ENCODE data around the gene CAMK2G.
A peak's percentile ranks its signal among the peaks of the same experiment; 100 is the strongest.
"Not testable (repeated sequence)": the region's sequence is repeated elsewhere in the genome, so short reads cannot be mapped to it uniquely, and the experiment has no call there.

CAMK2G gene

GRCh38 chr10:73874267-73875138, at the start of gene CAMK2G:
CAMK2G (minus strand) TSS chr10:73874555; CDS start chr10:73874461, 94 bp downstream.
- DNase-seq (ENCODE audit: low read depth) = peak; percentile 75

- DNase-seq (ENCODE audit: low read depth) = no peak
Measured at GRCh38 chr10:73922864-73923133, 48.4 kb upstream of the CAMK2G start.

DNA sequence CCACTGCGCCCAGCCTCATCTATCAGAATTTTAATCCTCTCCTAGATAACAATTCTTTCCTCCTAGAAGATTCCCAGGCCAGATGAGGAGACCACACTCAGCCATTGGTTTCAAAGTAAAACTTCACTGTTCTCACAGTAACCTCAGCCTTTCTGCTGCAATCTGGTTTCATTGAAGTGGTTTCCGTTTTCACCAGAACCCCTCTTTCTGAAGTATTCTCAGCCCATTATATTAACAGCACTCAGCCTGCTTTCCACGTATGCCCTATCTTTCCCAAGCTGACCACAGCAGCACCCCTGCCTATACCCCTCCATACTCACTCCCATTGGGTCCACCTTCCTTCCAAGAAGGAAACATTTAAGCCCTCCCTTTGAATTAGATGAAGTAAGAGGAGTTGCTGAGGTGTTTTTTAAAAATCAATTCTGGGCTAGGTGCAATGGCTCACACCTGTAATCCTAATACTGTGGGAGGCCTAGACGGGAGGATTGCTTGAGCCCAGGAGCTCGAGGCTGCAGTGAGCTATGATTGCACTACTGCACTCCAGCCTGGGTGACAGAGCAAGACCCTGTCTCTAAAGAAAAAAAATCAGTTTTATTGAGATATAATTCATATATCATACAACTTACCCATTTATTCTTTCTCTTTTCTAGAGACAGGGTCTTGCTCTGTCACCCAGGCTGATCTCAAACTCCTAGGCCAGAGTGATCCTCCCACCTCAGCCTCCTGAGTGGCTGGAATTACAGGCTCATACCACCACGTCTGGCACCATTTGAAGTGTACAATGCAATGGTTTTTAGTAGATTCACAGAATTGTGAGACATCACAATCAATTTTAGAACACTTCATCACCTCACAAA, 47.9 kb upstream of the CAMK2G start:
- no peak for DNase-seq (ENCODE audit: low read depth)

DNA sequence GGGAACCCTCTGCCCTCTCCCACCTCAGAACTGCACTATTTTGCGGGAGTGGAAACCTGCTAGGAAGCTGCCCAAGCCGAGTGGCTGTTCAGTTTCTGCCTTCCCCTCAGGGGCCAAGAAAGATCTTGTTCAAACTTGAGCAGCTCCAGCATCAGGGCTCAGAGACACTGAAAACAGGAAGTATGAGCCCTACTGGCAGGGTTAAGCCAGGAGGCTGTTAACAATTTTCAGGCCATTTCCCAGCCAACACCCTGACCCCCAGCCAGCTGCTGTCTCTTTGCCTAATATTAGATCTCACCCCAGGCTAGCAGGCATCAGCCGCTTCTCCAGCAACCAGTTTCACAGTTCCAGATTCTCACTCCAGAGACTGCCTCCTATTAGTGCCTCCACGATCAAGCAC, 45.7 kb upstream of the CAMK2G start:
- DNase-seq (ENCODE audit: low read depth) = no peak

DNA sequence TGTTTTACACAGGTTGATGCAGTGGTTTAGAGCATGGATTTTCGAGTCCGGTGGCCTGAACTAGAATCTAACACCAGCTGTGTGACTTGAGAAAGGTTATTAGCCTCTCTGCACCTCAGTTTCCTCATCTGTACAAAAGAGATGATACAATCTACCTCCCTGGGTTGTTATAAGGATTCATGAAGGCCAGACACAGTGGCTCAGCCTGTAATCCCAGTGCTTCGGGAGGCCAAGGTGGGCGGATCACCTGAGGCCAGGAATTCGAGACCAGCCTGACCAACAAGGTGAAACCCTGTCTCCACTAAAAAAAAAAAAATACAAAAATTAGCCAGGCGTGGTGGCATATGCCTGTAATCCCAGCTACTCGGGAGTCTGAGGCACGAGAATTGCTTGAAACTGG, 45.1 kb upstream of the CAMK2G start:
- not testable (repeated sequence) for DNase-seq (ENCODE audit: low read depth)

DNA sequence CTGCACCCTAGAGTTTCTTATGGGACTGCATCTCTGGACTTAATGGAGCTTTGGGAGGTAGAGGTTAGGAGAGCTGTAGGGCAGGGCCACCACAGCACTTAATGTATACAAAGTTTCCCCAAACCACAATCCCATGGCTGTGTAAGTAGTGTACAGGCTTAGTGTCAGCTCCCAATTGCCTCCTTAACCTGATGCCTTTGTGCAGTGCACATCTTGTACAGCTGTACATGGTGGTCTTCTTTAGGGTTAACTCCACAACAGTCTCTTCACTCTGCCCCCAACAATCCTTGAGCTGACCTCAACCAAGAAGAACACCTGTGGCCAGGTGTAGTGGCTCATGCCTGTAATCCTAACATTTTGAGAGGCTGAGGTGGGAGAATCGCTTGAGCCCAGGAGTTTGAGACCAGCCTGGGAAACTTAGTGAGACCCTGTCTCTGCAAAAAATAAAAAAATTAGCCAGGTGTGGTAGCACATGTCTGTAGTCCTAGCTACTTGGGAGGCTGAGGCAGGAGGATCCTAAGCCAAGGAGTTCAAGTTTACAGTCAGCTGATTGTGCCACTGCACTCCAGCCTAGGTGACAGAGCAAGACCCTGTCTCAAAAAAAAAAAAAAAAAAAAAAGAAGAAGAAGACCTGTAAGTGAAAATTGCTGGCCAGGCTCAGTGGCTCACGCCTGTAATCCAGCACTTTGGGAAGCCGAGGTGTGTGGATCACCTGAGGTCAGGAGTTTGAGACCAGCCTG, 43.4 kb upstream of the CAMK2G start:
- no peak for DNase-seq (ENCODE audit: low read depth)

- no peak for DNase-seq (ENCODE audit: low read depth)
Measured at GRCh38 chr10:73916761-73917470, 42.6 kb upstream of the CAMK2G start.

DNA sequence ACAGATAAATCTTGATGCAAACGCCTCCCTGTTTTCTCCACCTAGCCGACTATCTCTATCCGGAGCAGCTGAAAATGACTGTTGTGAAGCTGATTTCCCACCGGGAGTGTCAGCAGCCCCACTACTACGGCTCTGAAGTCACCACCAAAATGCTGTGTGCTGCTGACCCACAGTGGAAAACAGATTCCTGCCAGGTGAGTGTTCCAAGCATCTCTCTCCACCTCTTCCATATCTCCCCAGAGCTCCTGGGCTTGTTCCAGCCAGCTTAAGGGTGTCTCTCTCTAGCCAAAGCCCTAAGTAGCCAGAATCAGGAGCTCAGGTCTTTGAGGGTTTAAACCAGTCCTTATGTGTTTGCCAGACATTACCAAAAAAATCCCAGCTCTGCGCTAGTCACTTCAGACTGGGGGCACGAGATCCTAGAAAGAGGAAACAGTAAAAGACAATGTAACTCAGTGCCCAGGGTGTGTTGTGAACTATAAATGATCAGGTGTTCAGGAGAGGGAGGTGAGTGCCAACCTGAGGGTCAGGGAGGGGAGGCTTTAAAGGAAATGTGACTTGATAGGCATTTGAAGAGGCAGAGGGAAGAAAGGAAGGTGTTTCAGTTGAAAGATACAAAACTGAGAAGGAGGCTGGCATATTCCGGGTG, 41.0 kb upstream of the CAMK2G start:
- no peak for DNase-seq (ENCODE audit: low read depth)

GRCh38 chr10:73914036-73914435, 39.7 kb upstream of the CAMK2G start:
- no peak for DNase-seq (ENCODE audit: low read depth)

DNA sequence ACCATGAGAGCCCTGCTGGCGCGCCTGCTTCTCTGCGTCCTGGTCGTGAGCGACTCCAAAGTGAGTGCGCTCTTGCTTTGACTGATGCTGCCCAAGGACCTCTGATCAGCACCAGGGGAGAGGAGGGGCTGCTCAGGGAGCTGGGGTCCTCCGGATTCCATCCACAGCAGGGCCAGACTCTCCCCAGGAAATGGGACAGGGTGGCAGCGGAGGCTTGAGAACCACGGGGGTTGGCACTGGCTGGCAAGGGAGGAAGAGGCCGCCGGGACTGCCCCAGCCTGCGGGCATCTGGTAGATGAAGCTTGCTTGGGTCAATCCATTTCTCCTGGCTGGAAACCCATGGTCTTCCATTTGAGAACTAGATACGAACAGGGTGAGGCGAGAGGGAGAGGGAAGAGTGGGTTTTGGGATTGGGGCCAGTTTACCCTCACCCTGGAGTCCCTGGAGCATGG, 37.2 kb upstream of the CAMK2G start:
- DNase-seq (ENCODE audit: low read depth) = no peak

GRCh38 chr10:73910764-73911552, 36.6 kb upstream of the CAMK2G start, which contains the start of gene PLAU:
PLAU (plus strand) TSS chr10:73911132; CDS start chr10:73911556, 424 bp downstream.
- peak; percentile 17 for DNase-seq (ENCODE audit: low read depth)

DNA sequence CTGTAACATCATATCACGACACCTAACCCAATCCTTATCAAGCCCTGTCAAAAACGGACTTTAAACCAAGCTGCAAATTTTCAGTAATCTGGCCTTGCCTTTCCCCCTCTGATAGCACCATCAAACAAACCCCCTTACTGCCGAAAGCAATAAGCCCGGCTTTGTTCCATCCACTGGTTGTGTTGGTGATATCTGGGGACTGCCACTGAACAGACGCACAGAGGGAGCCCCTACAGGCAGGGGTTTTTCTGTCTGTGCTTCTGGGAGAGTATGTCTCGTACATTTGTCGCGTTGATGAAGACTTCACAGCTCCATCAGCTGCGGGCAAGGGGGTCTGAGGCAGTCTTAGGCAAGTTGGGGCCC, 36.0 kb upstream of the CAMK2G start:
- no peak for DNase-seq (ENCODE audit: low read depth)

GRCh38 chr10:73909540-73910115, 35.3 kb upstream of the CAMK2G start:
- no peak for DNase-seq (ENCODE audit: low read depth)

- peak; percentile 36 for DNase-seq (ENCODE audit: low read depth)
Measured at GRCh38 chr10:73908853-73909539, 34.6 kb upstream of the CAMK2G start.

- no peak for DNase-seq (ENCODE audit: low read depth)
Measured at GRCh38 chr10:73907841-73908517, 33.6 kb upstream of the CAMK2G start.

DNA sequence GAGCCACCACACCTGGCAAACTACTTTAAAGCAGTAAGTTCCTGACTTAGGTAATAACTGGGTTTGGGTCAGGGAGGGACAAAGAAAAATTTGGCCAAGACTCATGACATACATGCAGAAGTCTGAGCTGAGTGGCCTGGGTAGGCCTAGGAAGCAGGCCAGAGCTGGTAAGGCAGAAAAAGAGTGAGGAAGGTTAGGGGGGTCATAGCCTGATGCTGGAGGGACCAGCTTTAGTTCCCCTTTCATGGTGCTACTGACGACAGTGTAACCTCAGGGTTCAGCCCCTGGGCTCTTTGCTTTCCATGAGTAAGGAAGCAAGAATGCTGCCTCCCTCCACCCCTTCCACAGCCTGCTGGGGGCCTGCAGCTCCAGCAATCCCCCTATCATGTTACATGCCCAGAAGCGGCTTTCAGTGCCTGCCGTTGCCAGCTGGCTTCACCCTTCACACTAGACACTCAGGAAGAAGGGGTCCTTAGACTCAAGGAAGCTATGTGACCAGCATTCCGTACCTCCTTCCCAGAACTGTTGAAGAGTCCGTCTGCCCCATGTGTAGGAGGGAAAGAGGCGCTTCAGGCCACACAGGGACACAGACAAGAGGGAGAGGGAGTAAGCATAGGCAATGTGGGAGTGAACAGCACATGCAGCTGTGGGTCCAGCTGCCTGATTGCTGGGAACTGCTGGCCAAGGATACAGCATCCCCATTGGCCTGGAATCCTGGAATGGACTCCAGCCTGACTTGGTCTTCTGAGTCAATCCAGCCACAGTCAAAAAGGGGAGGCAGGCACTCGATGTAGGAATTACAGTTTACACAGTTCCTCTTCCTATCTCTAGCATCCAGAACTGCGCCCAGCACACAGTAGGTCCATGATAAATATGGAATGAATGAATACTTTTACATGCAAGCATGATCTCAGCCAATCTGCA, 32.4 kb upstream of the CAMK2G start:
- DNase-seq (ENCODE audit: low read depth) = no peak

DNA sequence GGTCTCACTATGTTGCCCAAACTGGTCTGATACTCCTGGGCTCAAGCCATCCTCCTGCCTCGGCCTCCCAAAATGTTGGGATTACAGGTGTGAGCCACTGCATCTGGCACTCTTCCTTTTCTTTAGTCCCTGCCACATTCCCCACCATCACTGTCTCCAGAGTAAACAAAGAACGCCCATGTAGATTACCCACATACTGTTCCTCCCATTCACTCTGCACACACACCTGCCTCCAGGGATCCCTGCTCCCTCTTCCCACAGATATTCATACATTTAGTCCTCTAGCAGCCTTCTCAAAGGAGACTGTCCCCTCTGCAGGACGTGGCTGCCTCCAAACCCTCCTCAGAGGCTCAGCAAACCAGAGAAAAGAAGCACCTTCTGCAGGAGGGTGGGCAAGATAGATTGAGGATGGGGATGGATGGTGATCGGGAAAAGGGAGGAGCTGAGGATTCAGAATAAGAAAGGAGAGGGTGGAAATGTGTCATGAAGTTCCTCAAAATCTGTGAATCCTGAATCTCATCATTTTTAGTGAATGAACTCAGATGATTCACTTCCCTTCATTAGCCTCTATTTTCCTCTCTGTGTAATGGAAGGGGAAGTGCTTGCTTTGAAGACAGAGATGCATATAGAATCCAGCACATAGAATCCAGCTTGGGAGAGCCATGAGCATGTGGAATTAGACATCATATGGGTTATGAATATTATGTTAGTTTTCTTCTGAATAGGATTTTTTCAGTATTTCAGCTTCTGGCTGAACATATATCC, 31.1 kb upstream of the CAMK2G start:
- DNase-seq (ENCODE audit: low read depth) = no peak
